ENCODE data around the gene RNASEH2B.

DNA sequence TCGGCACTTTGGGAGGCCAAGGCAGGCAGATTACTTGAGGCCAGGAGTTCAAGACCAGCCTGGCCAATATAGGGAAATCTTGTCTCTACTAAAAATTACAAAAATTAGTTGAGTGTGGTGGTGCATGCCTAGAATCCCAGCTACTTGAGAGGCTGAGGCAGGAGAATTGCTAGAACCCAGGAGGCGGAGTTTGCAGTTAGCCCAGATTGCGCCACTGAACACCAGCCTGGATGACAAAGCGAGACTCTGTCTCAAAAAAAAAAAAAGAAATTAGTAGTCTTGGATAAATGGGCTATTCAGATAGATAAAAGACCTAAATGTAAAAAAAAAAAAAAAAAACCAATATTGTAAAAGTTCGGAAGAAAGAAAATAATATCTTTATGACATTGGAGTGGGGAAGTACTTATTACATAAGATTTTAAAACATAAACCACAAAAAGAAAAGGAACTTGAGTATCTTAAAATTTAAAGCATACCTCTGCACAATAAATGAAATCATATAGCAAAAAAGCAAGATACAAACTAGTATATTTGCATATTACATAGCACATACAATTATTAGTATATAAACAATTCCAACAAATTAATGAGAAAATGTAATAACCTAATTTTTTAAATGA is 26.7 kb upstream of the RNASEH2B start:
- TF ChIP-seq, protein P1, sequence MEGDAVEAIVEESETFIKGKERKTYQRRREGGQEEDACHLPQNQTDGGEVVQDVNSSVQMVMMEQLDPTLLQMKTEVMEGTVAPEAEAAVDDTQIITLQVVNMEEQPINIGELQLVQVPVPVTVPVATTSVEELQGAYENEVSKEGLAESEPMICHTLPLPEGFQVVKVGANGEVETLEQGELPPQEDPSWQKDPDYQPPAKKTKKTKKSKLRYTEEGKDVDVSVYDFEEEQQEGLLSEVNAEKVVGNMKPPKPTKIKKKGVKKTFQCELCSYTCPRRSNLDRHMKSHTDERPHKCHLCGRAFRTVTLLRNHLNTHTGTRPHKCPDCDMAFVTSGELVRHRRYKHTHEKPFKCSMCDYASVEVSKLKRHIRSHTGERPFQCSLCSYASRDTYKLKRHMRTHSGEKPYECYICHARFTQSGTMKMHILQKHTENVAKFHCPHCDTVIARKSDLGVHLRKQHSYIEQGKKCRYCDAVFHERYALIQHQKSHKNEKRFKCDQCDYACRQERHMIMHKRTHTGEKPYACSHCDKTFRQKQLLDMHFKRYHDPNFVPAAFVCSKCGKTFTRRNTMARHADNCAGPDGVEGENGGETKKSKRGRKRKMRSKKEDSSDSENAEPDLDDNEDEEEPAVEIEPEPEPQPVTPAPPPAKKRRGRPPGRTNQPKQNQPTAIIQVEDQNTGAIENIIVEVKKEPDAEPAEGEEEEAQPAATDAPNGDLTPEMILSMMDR (IDR thresholded peaks at IDR 0.05; ENCODE audit: low read length), result no peak
- no peak for TF ChIP-seq EZH2 (optimal IDR thresholded peaks at IDR 0.05; ENCODE audit: low read depth, low read length)

Data from MM.1S (cell line).